RWPE2 (cell line): ENCODE results near the gene RER1.

Source experiments
- ATAC-seq: fragments of 200-7000 bp; cut with Tn5 transposase; 3 replicates; pipeline ENCODE4 v1.9.1; 2021; ENCODE audit warnings: low read depth
- DNase-seq: peaks from one replicate; pipeline ENCODE4 v3.0.0-alpha.2; 2020; ENCODE audit warnings: low spot score
- H3K27ac ChIP-seq: fragments of 450-650 bp; 2 replicates; pipeline ENCODE4 v1.5.1; 2017; ENCODE audit warnings: mild to moderate bottlenecking; ENCODE audit not compliant: poor library complexity, severe bottlenecking
- H3K27me3 ChIP-seq: fragments of 250-450 bp; sonication (Bioruptor Pico); 2 replicates; pipeline ENCODE4 v1.5.1; 2021; ENCODE audit warnings: mild to moderate bottlenecking, moderate library complexity; ENCODE audit not compliant: insufficient read depth, poor library complexity, severe bottlenecking
- H3K36me3 ChIP-seq: fragments of 250-450 bp; sonication (Bioruptor Pico); 2 replicates; pipeline ENCODE4 v1.5.1; 2020; ENCODE audit warnings: low read depth, mild to moderate bottlenecking, moderate library complexity
- H3K4me1 ChIP-seq: fragments of 250-450 bp; sonication (Bioruptor Pico); 2 replicates; pipeline ENCODE4 v1.5.1; 2021; ENCODE audit warnings: mild to moderate bottlenecking, moderate library complexity; ENCODE audit not compliant: insufficient read depth, poor library complexity, severe bottlenecking
- H3K4me3 ChIP-seq: fragments of 250-450 bp; sonication (Bioruptor Pico); 2 replicates; pipeline ENCODE4 v1.5.1; 2021; ENCODE audit warnings: mild to moderate bottlenecking, moderate library complexity; ENCODE audit not compliant: severe bottlenecking
- H3K9me3 ChIP-seq: fragments of 250-450 bp; sonication (Bioruptor Pico); 2 replicates; pipeline ENCODE4 v1.5.1; 2021; ENCODE audit warnings: mild to moderate bottlenecking, moderate library complexity; ENCODE audit not compliant: severe bottlenecking
- TF ChIP-seq, protein P1 (sequence below): fragments of 450-650 bp; IDR thresholded peaks from one replicate; pipeline ENCODE4 v1.5.1; 2017; ENCODE audit warnings: mild to moderate bottlenecking, moderate library complexity; ENCODE audit not compliant: poor library complexity, severe bottlenecking

Gene RER1

DNA sequence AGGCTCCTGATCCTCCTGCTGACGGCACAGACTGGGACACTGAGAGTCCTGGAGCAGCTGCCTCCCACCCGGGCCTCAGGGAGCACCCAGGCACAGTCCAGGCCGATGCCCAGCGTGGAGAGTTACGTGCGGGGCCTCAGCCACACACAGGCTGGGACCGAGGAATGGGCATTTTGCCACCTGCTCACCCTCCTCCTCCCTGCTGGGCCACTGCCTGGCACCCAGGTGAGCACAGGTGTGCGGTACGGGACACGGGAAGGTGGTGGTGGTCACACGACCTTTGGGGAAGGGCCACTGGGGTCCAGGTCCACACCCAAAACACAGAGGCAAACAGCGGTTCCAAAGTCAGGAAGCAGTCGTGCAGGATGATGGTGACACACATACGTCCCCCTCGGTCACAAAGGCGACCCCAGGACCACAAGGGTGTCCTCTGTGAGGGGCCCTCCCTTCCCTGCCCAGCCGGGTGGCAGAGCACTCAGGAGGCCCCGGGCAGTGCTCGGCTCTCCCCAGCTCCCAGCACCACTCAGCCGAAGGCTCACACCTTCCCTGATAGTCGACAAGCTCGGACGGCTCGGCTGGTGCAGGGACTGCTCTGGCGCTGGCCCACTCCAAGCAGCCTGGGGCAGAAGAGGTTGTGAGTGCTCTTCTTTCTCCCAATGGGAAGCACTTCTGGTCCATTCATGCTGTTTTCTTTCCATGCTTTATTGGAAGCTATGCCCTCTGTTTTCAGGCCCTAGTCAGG lies 14.5 kb upstream of the RER1 start:
- ATAC-seq (no peak), DNase-seq (peak; percentile 65)
- no peaks in the 10 kb centered on the region for H3K27me3 ChIP-seq
- no peak overlapping the region for H3K4me3 ChIP-seq
- TF ChIP-seq, protein P1, sequence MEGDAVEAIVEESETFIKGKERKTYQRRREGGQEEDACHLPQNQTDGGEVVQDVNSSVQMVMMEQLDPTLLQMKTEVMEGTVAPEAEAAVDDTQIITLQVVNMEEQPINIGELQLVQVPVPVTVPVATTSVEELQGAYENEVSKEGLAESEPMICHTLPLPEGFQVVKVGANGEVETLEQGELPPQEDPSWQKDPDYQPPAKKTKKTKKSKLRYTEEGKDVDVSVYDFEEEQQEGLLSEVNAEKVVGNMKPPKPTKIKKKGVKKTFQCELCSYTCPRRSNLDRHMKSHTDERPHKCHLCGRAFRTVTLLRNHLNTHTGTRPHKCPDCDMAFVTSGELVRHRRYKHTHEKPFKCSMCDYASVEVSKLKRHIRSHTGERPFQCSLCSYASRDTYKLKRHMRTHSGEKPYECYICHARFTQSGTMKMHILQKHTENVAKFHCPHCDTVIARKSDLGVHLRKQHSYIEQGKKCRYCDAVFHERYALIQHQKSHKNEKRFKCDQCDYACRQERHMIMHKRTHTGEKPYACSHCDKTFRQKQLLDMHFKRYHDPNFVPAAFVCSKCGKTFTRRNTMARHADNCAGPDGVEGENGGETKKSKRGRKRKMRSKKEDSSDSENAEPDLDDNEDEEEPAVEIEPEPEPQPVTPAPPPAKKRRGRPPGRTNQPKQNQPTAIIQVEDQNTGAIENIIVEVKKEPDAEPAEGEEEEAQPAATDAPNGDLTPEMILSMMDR = no peak
- no peaks in the 10 kb centered on the region for H3K36me3 ChIP-seq
- no peak overlapping the region for H3K27ac ChIP-seq
- H3K4me1 ChIP-seq = peaks cover 4% of the 10 kb centered on the region
- no peaks in the 10 kb centered on the region for H3K9me3 ChIP-seq

DNA sequence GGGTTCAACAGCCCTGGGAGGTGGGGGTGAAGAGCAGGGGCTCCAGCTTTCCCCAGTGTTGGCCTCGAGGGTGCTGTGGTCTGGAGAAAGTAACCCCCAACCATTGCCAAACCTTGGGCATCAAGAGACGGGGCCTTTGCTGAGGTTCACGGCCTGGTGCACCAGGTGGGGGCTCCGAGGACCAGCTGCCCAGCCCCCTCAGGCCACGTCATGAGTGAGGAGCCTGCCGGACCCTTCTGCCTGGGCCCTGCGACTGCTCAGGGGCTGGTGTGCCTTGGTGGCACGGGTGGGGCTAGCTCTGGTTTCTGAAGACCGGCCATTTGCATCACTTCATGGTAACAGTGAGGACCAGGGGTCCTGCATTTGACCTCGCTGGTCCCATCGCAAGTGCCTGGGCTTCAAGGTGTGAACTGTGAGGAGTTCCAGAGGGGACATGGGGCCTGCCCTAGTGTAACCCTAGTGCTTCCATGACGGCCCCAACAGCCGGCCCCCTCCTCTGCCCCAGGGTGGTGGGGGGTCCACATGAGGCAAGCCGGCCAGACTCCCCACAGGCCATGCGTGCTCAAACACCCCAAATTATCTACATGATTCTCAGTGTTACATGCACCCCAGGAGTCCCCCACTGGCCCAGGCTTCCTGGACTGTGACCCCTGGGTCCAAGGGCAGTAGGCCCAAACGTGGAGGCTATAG lies 13.7 kb upstream of the RER1 start:
- Histone ChIP-seq H3K27me3 (no peaks in the 10 kb centered on the region), H3K4me1 (peaks cover 4% of the 10 kb centered on the region), H3K4me3 (no peak overlapping the region), H3K36me3 (no peaks in the 10 kb centered on the region), H3K27ac (no peak overlapping the region), H3K9me3 (no peaks in the 10 kb centered on the region)
- TF ChIP-seq, protein P1 = no peak
- peak; percentile 49 for DNase-seq
- ATAC-seq = no peak

DNA sequence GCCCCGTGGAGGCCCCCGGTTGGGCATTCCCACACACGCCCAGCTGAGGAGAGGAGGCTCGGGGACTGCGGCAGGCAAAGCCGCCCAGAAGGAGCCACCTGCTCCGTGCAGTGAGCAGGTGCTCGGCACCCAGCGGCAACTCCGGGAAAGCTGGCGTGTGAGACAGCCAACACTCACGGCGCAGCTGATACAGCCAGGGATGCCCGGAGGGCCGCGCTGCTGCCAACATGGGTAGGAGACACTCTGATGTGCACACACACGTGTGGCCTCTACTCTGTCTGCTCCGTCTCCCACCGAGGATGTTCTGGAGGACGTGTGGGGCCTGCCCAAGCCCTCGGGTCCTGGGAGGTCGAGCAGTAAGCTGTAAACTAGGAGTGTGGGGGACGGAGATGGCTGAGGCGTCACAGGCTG lies 13.2 kb upstream of the RER1 start:
- no peaks in the 10 kb centered on the region for H3K27me3 ChIP-seq
- no peak overlapping the region for H3K4me3 ChIP-seq
- TF ChIP-seq, protein P1 = no peak
- no peak for ATAC-seq
- no peak overlapping the region for H3K27ac ChIP-seq
- DNase-seq = peak; percentile 55
- H3K4me1 ChIP-seq = no peaks in the 10 kb centered on the region
- no peaks in the 10 kb centered on the region for H3K9me3 ChIP-seq
- H3K36me3 ChIP-seq = no peaks in the 10 kb centered on the region

DNA sequence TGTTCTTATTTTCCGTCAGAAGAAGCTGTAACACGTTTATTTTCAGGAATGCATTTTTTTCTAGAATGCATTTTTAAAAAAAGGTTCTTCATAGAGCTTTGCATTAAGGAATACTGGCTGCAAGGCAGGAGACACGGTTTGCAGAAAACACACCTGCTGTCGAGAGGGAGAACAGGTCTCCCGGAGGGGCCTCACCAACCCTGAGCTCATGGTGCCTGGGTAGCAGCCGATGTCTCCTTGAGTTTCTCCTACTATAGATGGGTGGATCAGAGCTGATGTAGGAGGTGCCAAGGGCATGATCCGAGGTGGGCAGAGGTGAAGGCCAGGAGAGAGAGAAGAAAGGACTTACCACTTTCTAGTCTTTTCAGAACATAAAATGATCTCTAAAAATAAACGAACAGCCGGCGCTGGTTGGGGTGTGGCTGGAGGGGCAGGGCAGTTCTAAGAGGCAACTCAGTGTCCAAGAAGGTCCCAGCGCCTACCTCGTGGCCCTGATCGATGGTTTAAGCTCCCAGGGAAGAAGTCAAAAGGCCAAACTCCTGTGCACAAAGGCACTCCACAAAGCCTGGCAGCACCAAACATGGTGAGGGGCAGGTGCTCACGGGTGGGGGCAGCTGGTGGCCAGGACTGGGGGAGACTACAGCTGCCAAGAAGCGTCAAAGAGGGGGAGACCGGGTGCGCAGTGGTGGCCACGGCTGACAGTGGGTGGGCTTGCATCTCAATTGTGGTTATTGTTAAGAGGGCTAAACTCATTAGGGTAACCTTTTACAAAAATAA lies 12.5 kb upstream of the RER1 start:
- no peak overlapping the region for H3K27ac ChIP-seq
- DNase-seq (peak; percentile 34), ATAC-seq (no peak)
- no peaks in the 10 kb centered on the region for H3K36me3 ChIP-seq
- H3K4me1 ChIP-seq = no peaks in the 10 kb centered on the region
- H3K27me3 ChIP-seq = no peaks in the 10 kb centered on the region
- no peak overlapping the region for H3K4me3 ChIP-seq
- no peaks in the 10 kb centered on the region for H3K9me3 ChIP-seq
- TF ChIP-seq, protein P1 = no peak
